Astrocyte of the cerebellum (primary cell): ENCODE data around the gene ATXN7.

Source experiments
- DNase-seq: peaks from one replicate; pipeline ENCODE4 v3.0.0-alpha.2; 2011; ENCODE audit warnings: low read depth
- H3K4me3 ChIP-seq: 2 replicates; pipeline ENCODE4 v1.5.1; 2011; ENCODE audit warnings: mild to moderate bottlenecking, low read depth, low read length, moderate library complexity
- CTCF ChIP-seq: IDR thresholded peaks from 2 replicates; pipeline ENCODE4 v1.5.1; 2012; ENCODE audit warnings: low read length, low read depth, moderate library complexity, mild to moderate bottlenecking; ENCODE audit errors: missing control alignments
- in situ Hi-C: cut with HindIII; loops from 2 replicates; pipeline ENCODE4 v1.10.0; 2017; ENCODE audit warnings: low sequenced_read_pairs

Gene ATXN7

GRCh38 chr3:63955036-63955650 lies 91.5 kb downstream of the ATXN7 start:
- in situ Hi-C loops, result no loop called here

GRCh38 chr3:63955830-63956545 lies 92.3 kb downstream of the ATXN7 start:
- DNase-seq, result no peak
- no peak for TF ChIP-seq CTCF
- H3K4me3 ChIP-seq, result no peak overlapping the region
- in situ Hi-C loops, result no loop called here

More at GRCh38 chr3:63955036-63955650, 91.5 kb downstream of the ATXN7 start:
- TF ChIP-seq CTCF, result no peak
- DNase-seq, result no peak
- H3K4me3 ChIP-seq, result no peak overlapping the region

- DNase-seq, result no peak
- in situ Hi-C loops, result no loop called here
- TF ChIP-seq CTCF, result no peak
- no peak overlapping the region for H3K4me3 ChIP-seq
Observed at GRCh38 chr3:63959146-63959545, 95.5 kb downstream of the ATXN7 start.

GRCh38 chr3:63960048-63960711 lies 96.5 kb downstream of the ATXN7 start:
- peak; percentile 68 for DNase-seq
- in situ Hi-C loops, result no loop called here
- TF ChIP-seq CTCF, result no peak
- H3K4me3 ChIP-seq, result peak overlapping the region; percentile 9

- in situ Hi-C loops, result no loop called here
- no peak for DNase-seq
Observed at GRCh38 chr3:63961891-63962290, 98.2 kb downstream of the ATXN7 start.

More at GRCh38 chr3:63961891-63962290, 98.2 kb downstream of the ATXN7 start:
- peak; percentile 61 for TF ChIP-seq CTCF
- H3K4me3 ChIP-seq, result no peak overlapping the region
